ENCODE data around the gene RNF213.

Gene RNF213

GRCh38 chr17:80364091-80364691, 103.5 kb downstream of the RNF213 start:
- in situ Hi-C loops (cut with MboI; ENCODE audit: low sequenced_read_pairs): loop anchor here (10.0 kb wide), 1 partner anchor 169 kb away; no protein-coding TSS in a partner anchor

- in situ Hi-C loops (cut with MboI; ENCODE audit: low sequenced_read_pairs): loop anchor here (10.0 kb wide), 1 partner anchor 170 kb away; no protein-coding TSS in a partner anchor
These were observed 104.6 kb downstream of the RNF213 start for GRCh38 chr17:80365001-80365965.

GRCh38 chr17:80365983-80366382, 105.3 kb downstream of the RNF213 start:
- in situ Hi-C loops (cut with MboI; ENCODE audit: low sequenced_read_pairs): loop anchor here (10.0 kb wide), 1 partner anchor 171 kb away; no protein-coding TSS in a partner anchor

GRCh38 chr17:80367503-80367902, 106.9 kb downstream of the RNF213 start:
- in situ Hi-C loops (cut with MboI; ENCODE audit: low sequenced_read_pairs): loop anchor here (10.0 kb wide), 1 partner anchor 173 kb away; no protein-coding TSS in a partner anchor

GRCh38 chr17:80371196-80371595, 110.5 kb downstream of the RNF213 start:
- in situ Hi-C loops (cut with MboI; ENCODE audit: low sequenced_read_pairs): no loop called here

GRCh38 chr17:80372456-80372855, 111.8 kb downstream of the RNF213 start:
- in situ Hi-C loops (cut with MboI; ENCODE audit: low sequenced_read_pairs): no loop called here

- in situ Hi-C loops (cut with MboI; ENCODE audit: low sequenced_read_pairs): no loop called here
These were observed 112.4 kb downstream of the RNF213 start for GRCh38 chr17:80372922-80373570.

GRCh38 chr17:80374039-80374731, 113.5 kb downstream of the RNF213 start:
- in situ Hi-C loops (cut with MboI; ENCODE audit: low sequenced_read_pairs): no loop called here

- in situ Hi-C loops (cut with MboI; ENCODE audit: low sequenced_read_pairs): no loop called here
These were observed 114.3 kb downstream of the RNF213 start for GRCh38 chr17:80374732-80375585.

- in situ Hi-C loops (cut with MboI; ENCODE audit: low sequenced_read_pairs): no loop called here
These were observed 115.9 kb downstream of the RNF213 start for GRCh38 chr17:80376531-80376930.

- in situ Hi-C loops (cut with MboI; ENCODE audit: low sequenced_read_pairs): no loop called here
These were observed 117.1 kb downstream of the RNF213 start for GRCh38 chr17:80377798-80378197.

GRCh38 chr17:80379348-80379747, 118.7 kb downstream of the RNF213 start:
- in situ Hi-C loops (cut with MboI; ENCODE audit: low sequenced_read_pairs): no loop called here

GRCh38 chr17:80380068-80380467, 119.4 kb downstream of the RNF213 start:
- in situ Hi-C loops (cut with MboI; ENCODE audit: low sequenced_read_pairs): no loop called here

GRCh38 chr17:80380555-80381002, 119.9 kb downstream of the RNF213 start:
- in situ Hi-C loops (cut with MboI; ENCODE audit: low sequenced_read_pairs): no loop called here

- in situ Hi-C loops (cut with MboI; ENCODE audit: low sequenced_read_pairs): no loop called here
These were observed 120.8 kb downstream of the RNF213 start for GRCh38 chr17:80381416-80381923.

- in situ Hi-C loops (cut with MboI; ENCODE audit: low sequenced_read_pairs): no loop called here
These were observed 121.8 kb downstream of the RNF213 start for GRCh38 chr17:80382446-80382845.

GRCh38 chr17:80382956-80383355, 122.3 kb downstream of the RNF213 start:
- in situ Hi-C loops (cut with MboI; ENCODE audit: low sequenced_read_pairs): no loop called here

GRCh38 chr17:80384078-80384960, 123.7 kb downstream of the RNF213 start:
- in situ Hi-C loops (cut with MboI; ENCODE audit: low sequenced_read_pairs): no loop called here

Measured in HL-60/S4 (cell line).